ENCODE measurements around the gene CTRB2. TPM values are rescaled to one million over a fixed set of nuclear protein-coding genes. Genes with fewer than 3 reads are reported as not detected.

The CTRB2 gene
- total and polyA plus RNA-seq, 2 of the 8 experiments (the other 6 are each of a cell fraction or from before 2014, with no cell fraction given): not detected

- ChIA-PET CTCF (ENCODE audit: partially characterized antibody) (interaction anchor here (0.5 to 15.0 kb wide), 11 partner anchors 9 to 263 kb away, joined by 3 to 157 read pairs (median 3); no protein-coding TSS in a partner anchor), POLR2A (ENCODE audit: partially characterized antibody) (interaction anchor here (0.7 to 7.1 kb wide), 8 partner anchors 18 to 87 kb away, joined by 3 to 115 read pairs (median 3); no protein-coding TSS in a partner anchor)
- no peak overlapping the region for H4K91ac ChIP-seq (replicated peaks; ENCODE audit: insufficient read length, low read length)
- no peaks in the 10 kb centered on the region for H4K20me1 ChIP-seq (replicated peaks in 1 of 2; ENCODE audit: control insufficient read depth in 1 of 2, insufficient read depth in 2 of 2, low read length in 2 of 2)
- H2AK5ac ChIP-seq (ENCODE audit: low read depth, low read length): no peak overlapping the region
- no peak overlapping the region for H2BK12ac ChIP-seq (ENCODE audit: low read depth, low read length)
- H2BK15ac ChIP-seq (ENCODE audit: low read length): no peak overlapping the region
- H3K4me3 ChIP-seq (ENCODE audit: extremely low read depth in 1 of 4, insufficient read depth in 2 of 4, low read depth in 3 of 4, low read length in 4 of 4): no peak overlapping the region
- H3K4me1 ChIP-seq (replicated peaks in 1 of 4; ENCODE audit: control insufficient read depth in 3 of 4, insufficient read depth in 4 of 4, low read length in 3 of 4): no peaks in the 10 kb centered on the region; a peak in 1 of 7 replicates
- no peak overlapping the region for H3K18ac ChIP-seq (ENCODE audit: extremely low read depth, low read length)
- no peak for FAIRE-seq
- no peaks in the 10 kb centered on the region for H3K79me2 ChIP-seq (ENCODE audit: control insufficient read depth in 1 of 2, insufficient read depth in 2 of 2, low read length in 2 of 2)
- no peak overlapping the region for H2AFZ ChIP-seq (ENCODE audit: low read length)
- no peak overlapping the region for H3K9ac ChIP-seq (replicated peaks in 1 of 4; ENCODE audit: extremely low read depth in 1 of 4, low read depth in 3 of 4, low read length in 3 of 4)
- H2BK20ac ChIP-seq (ENCODE audit: low read length): no peak overlapping the region
- H2BK5ac ChIP-seq (ENCODE audit: low read depth, low read length): no peak overlapping the region
- no peaks in the 10 kb centered on the region for H3K79me1 ChIP-seq (ENCODE audit: low read depth, low read length)
- WGBS, 2 experiments (ENCODE audit: extremely low coverage in 1 of 2, insufficient coverage in 1 of 2, insufficient read length in 1 of 2, insufficient replicate concordance in 2 of 2, low coverage in 1 of 2, low lambda C conversion rate in 2 of 2, missing lambda C conversion rate in 1 of 2): 90% methylated on average over 13 of the region's 13 CpGs; no CpG with 5 or more reads in 1 of the 2 experiments
- H3K36me3 ChIP-seq (ENCODE audit: control insufficient read depth in 2 of 4, insufficient read depth in 4 of 4, low read length in 3 of 4): no peaks in the 10 kb centered on the region
- no peak overlapping the region for H4K5ac ChIP-seq (ENCODE audit: insufficient read length, low read depth, low read length)
- H3K14ac ChIP-seq (ENCODE audit: insufficient read length): no peak overlapping the region
- H3K27ac ChIP-seq (ENCODE audit: low read depth, low read length): no peak overlapping the region
- no peak overlapping the region for H3K4ac ChIP-seq (replicated peaks; ENCODE audit: insufficient read length, low read depth, low read length)
- no peak overlapping the region for H3K23ac ChIP-seq (ENCODE audit: insufficient read length)
- H3K27me3 ChIP-seq (replicated peaks in 1 of 4; ENCODE audit: control insufficient read depth in 3 of 4, extremely low read depth in 1 of 4, insufficient read depth in 3 of 4, low read length in 3 of 4): no peaks in the 10 kb centered on the region
- DNase-seq (ENCODE audit: low read depth in 1 of 2, low spot score in 2 of 2): no peak
- H3K23me2 ChIP-seq (ENCODE audit: low read depth, low read length): no peaks in the 10 kb centered on the region
- no peak overlapping the region for H4K8ac ChIP-seq (ENCODE audit: extremely low read depth, insufficient read depth, low read length)
- no peaks in the 10 kb centered on the region for H3K9me3 ChIP-seq (ENCODE audit: insufficient read depth in 2 of 2, low read depth in 1 of 2, low read length in 1 of 2)
- no peak overlapping the region for H3K4me2 ChIP-seq (ENCODE audit: insufficient read depth in 1 of 2, low read depth in 2 of 2, low read length in 2 of 2)
- no peak overlapping the region for H3K56ac ChIP-seq (replicated peaks; ENCODE audit: insufficient read length, low read depth, low read length)
- no peak overlapping the region for H2BK120ac ChIP-seq (replicated peaks; ENCODE audit: low read depth, low read length)
- TF ChIP-seq BRCA1 (IDR thresholded peaks at IDR 0.05; ENCODE audit: low read depth, low read length) (no peak), RXRA (IDR thresholded peaks at IDR 0.05; ENCODE audit: insufficient read depth, low read depth, low read length) (no peak), ASH2L (IDR thresholded peaks at IDR 0.05; ENCODE audit: low read length) (no peak), TAF1 (IDR thresholded peaks at IDR 0.05; ENCODE audit: low read depth, low read length) (no peak), JUN (IDR thresholded peaks at IDR 0.05; ENCODE audit: low read depth, low read length) (no peak), POU5F1 (IDR thresholded peaks at IDR 0.05; ENCODE audit: low read depth, low read length) (no peak), RBBP5 (IDR thresholded peaks at IDR 0.05; ENCODE audit: borderline replicate concordance, low read depth, low read length) (no peak), KDM5A (IDR thresholded peaks at IDR 0.05; ENCODE audit: low read length) (no peak)
Observed at GRCh38 chr16:75208242-75208825, 1.4 kb upstream of the CTRB2 start.
